Caco-2 (cell line): ENCODE measurements around the gene YIPF1. TPM values are rescaled to one million over a fixed set of nuclear protein-coding genes. Genes with fewer than 3 reads are reported as not detected.
A peak's percentile ranks its signal among the peaks of the same experiment; 100 is the strongest.

Experiments
- BruUV-seq: library from RNA; stranded (reverse); fragments of 400-500 nt; replicated peaks from 2 replicates; lab custom pipeline; 2021; lab: Mats Ljungman, UMichigan
- CTCF ChIA-PET: fragments of 300-600 bp; sonication (Branson Sonifier 250); formaldehyde crosslinking; loops from one replicate; lab custom pipeline; 2022; ENCODE audit warnings: antibody characterized with exemption; lab: Charles Lee
- POLR2A ChIA-PET: fragments of 300-600 bp; sonication (Branson Sonifier 250); formaldehyde crosslinking; loops from one replicate; lab custom pipeline; 2022; ENCODE audit warnings: antibody characterized with exemption; lab: Charles Lee
- DNase-seq, 2 experiments: peaks; one replicate each; pipeline versions ENCODE4 v3.0.0 to v3.0.0-alpha.2; 2020 to 2022
- H3K27me3 ChIP-seq: replicated peaks from 2 replicates; pipeline ENCODE4 v1.6.0; 2011; ENCODE audit warnings: low read length; ENCODE audit not compliant: control insufficient read depth, insufficient read depth
- H3K36me3 ChIP-seq: 2 replicates; pipeline ENCODE4 v1.5.1; 2011; ENCODE audit warnings: low read length; ENCODE audit not compliant: control insufficient read depth, insufficient read depth
- H3K4me1 ChIP-seq: fragments of 250-450 bp; sonication (Bioruptor Pico); 2 replicates; pipeline ENCODE4 v1.5.1; 2020; ENCODE audit warnings: mild to moderate bottlenecking
- H3K4me3 ChIP-seq: 2 replicates; pipeline ENCODE4 v1.5.1; 2011; ENCODE audit warnings: low read depth, mild to moderate bottlenecking, control low read depth, low read length
- H3K9me3 ChIP-seq: fragments of 250-450 bp; sonication (Bioruptor Pico); 2 replicates; pipeline ENCODE4 v1.5.1; 2020; ENCODE audit warnings: mild to moderate bottlenecking, moderate library complexity
- H3K27ac Mint-ChIP-seq: one replicate; pipeline ENCODE4 v1.8.0; 2022; ENCODE audit warnings: mixed read lengths; ENCODE audit not compliant: unreplicated experiment
- H3K27me3 Mint-ChIP-seq: one replicate; pipeline ENCODE4 v1.8.0; 2022; ENCODE audit warnings: mixed read lengths; ENCODE audit not compliant: insufficient read depth, unreplicated experiment
- H3K36me3 Mint-ChIP-seq: one replicate; pipeline ENCODE4 v1.8.0; 2022; ENCODE audit warnings: mild to moderate bottlenecking, mixed read lengths; ENCODE audit not compliant: insufficient read depth, unreplicated experiment
- H3K4me1 Mint-ChIP-seq: one replicate; pipeline ENCODE4 v1.8.0; 2022; ENCODE audit warnings: low read depth, mixed read lengths; ENCODE audit not compliant: unreplicated experiment
- H3K4me3 Mint-ChIP-seq: one replicate; pipeline ENCODE4 v1.8.0; 2022; ENCODE audit warnings: mild to moderate bottlenecking, moderate library complexity, mixed read lengths; ENCODE audit not compliant: unreplicated experiment
- H3K9me3 Mint-ChIP-seq: one replicate; pipeline ENCODE4 v1.8.0; 2022; ENCODE audit warnings: mixed read lengths; ENCODE audit not compliant: unreplicated experiment
- CTCF ChIP-seq, 2 experiments: fragments of 200-600 bp in 1 of 2; IDR thresholded peaks; 1 replicate in 1 of 2; 2 replicates in 1 of 2; pipeline versions ENCODE4 v1.5.1 to v1.8.0; 2011 to 2022; ENCODE audit warnings: antibody characterized with exemption in 1 of 2, control low read depth in 1 of 2, inconsistent platforms in 1 of 2, low read depth in 1 of 2, low read length in 1 of 2, mild to moderate bottlenecking in 1 of 2, moderate library complexity in 1 of 2; ENCODE audit not compliant: insufficient read depth in 1 of 2, severe bottlenecking in 1 of 2, unreplicated experiment in 1 of 2
- intact Hi-C: fragments of 100-400 bp; cut with micrococcal nuclease; formaldehyde crosslinking; loops from one replicate; pipeline ENCODE4 v1.10.0; 2022; ENCODE audit not compliant: unreplicated experiment
- total RNA-seq: library from RNA; stranded (reverse); gene quantifications from 2 replicates; pipeline ENCODE4 v1.2.3, GENCODE V29; 2022

Gene YIPF1
- total RNA-seq, 1 experiment from 2014 or later = 17.2 TPM

- no peak for TF ChIP-seq CTCF (IDR thresholded peaks at IDR 0.05; ENCODE audit: insufficient read depth in 1 of 2, low read depth in 1 of 2, low read length in 1 of 2, severe bottlenecking in 1 of 2, unreplicated experiment in 1 of 2)
- no peaks in the 10 kb centered on the region for H3K9me3 Mint-ChIP-seq
- no peaks in the 10 kb centered on the region for H3K36me3 ChIP-seq
Measured at GRCh38 chr1:53919675-53920066, 30.1 kb upstream of the YIPF1 start.

GRCh38 chr1:53918343-53918742 lies 28.7 kb upstream of the YIPF1 start:
- peaks cover 16% of the 10 kb centered on the region for H3K4me1 ChIP-seq
- H3K9me3 Mint-ChIP-seq = no peaks in the 10 kb centered on the region
- TF ChIP-seq CTCF (IDR thresholded peaks at IDR 0.05; ENCODE audit: insufficient read depth in 1 of 2, low read depth in 1 of 2, low read length in 1 of 2, severe bottlenecking in 1 of 2, unreplicated experiment in 1 of 2) = no peak
- peaks cover 9% of the 10 kb centered on the region for H3K4me1 Mint-ChIP-seq
- POLR2A ChIA-PET = no interaction called here
- H3K36me3 ChIP-seq = no peaks in the 10 kb centered on the region
- H3K27ac Mint-ChIP-seq = no peak overlapping the region
- no peaks in the 10 kb centered on the region for H3K9me3 ChIP-seq
- no peaks in the 10 kb centered on the region for H3K27me3 Mint-ChIP-seq
- no peaks in the 10 kb centered on the region for H3K36me3 Mint-ChIP-seq
- H3K4me3 Mint-ChIP-seq = no peak overlapping the region
- H3K4me3 ChIP-seq = no peak overlapping the region
- no TSS peak for BruUV-seq
- no peaks in the 10 kb centered on the region for H3K27me3 ChIP-seq
- DNase-seq = no peak
- intact Hi-C loops = loop anchor here (2.0 kb wide), 1 partner anchor 16 kb away; no protein-coding TSS in a partner anchor
- CTCF ChIA-PET = interaction anchor here (1.2 kb wide), 1 partner anchor 27 kb away, joined by 3 read pairs; the partner anchor contains the start of genes IFT25 and LRRC42

More at GRCh38 chr1:53919675-53920066, 30.1 kb upstream of the YIPF1 start:
- Histone ChIP-seq H3K27me3 (no peaks in the 10 kb centered on the region), H3K9me3 (no peaks in the 10 kb centered on the region), H3K4me1 (peaks cover 8% of the 10 kb centered on the region; the same call in 1 of the 2 replicates), H3K4me3 (no peak overlapping the region)
- no peaks in the 10 kb centered on the region for H3K4me1 Mint-ChIP-seq
- no peaks in the 10 kb centered on the region for H3K36me3 Mint-ChIP-seq
- intact Hi-C loops = loop anchor here (1.0 to 2.0 kb wide), 2 partner anchors 17 to 41 kb away; no protein-coding TSS in a partner anchor
- BruUV-seq = no TSS peak
- H3K27ac Mint-ChIP-seq = no peak overlapping the region
- no peak for DNase-seq
- H3K4me3 Mint-ChIP-seq = no peak overlapping the region
- CTCF ChIA-PET = no interaction called here
- H3K27me3 Mint-ChIP-seq = no peaks in the 10 kb centered on the region
- POLR2A ChIA-PET = no interaction called here

GRCh38 chr1:53913352-53914033 lies 23.9 kb upstream of the YIPF1 start:
- no peaks in the 10 kb centered on the region for H3K9me3 ChIP-seq
- peaks cover 41% of the 10 kb centered on the region for H3K4me1 ChIP-seq
- no peaks in the 10 kb centered on the region for H3K36me3 ChIP-seq
- H3K4me1 Mint-ChIP-seq = peaks cover 25% of the 10 kb centered on the region
- H3K4me3 Mint-ChIP-seq = no peak overlapping the region
- H3K9me3 Mint-ChIP-seq = no peaks in the 10 kb centered on the region
- peak overlapping the region; percentile 46 for H3K27ac Mint-ChIP-seq
- no TSS peak for BruUV-seq
- POLR2A ChIA-PET = interaction anchor here (0.9 kb wide), 1 partner anchor 32 kb away, joined by 4 read pairs; the partner anchor contains the start of gene IFT25
- no peak for TF ChIP-seq CTCF (IDR thresholded peaks at IDR 0.05; ENCODE audit: insufficient read depth in 1 of 2, low read depth in 1 of 2, low read length in 1 of 2, severe bottlenecking in 1 of 2, unreplicated experiment in 1 of 2)
- no peaks in the 10 kb centered on the region for H3K27me3 Mint-ChIP-seq
- intact Hi-C loops = loop anchor here (2.0 kb wide), 1 partner anchor 35 kb away; no protein-coding TSS in a partner anchor
- CTCF ChIA-PET = interaction anchor here (0.7 to 2.3 kb wide), 3 partner anchors 32 to 46 kb away, joined by 4 to 8 read pairs (median 5); partner anchors contain the start of gene IFT25
- H3K36me3 Mint-ChIP-seq = peaks cover 9% of the 10 kb centered on the region
- DNase-seq = no peak
- no peak overlapping the region for H3K4me3 ChIP-seq
- H3K27me3 ChIP-seq = no peaks in the 10 kb centered on the region
